Measurements from ENCODE around the gene FYB1.

FYB1 gene

GRCh38 chr5:39176759-39177630 lies 42.4 kb downstream of the FYB1 start:
- Histone ChIP-seq H3K4me3 (ENCODE audit: low read depth, low read length) (no peak overlapping the region), H3K36me3 (no peaks in the 10 kb centered on the region), H3K27me3 (ENCODE audit: insufficient read depth, low read depth, severe bottlenecking) (no peaks in the 10 kb centered on the region), H3K27ac (no peak overlapping the region), H3K9me3 (ENCODE audit: severe bottlenecking) (no peaks in the 10 kb centered on the region)
- no peak for DNase-seq
- no peak for TF ChIP-seq CTCF (IDR thresholded peaks at IDR 0.05; ENCODE audit: low read depth, low read length)

- Histone ChIP-seq H3K36me3 (no peaks in the 10 kb centered on the region), H3K9me3 (ENCODE audit: severe bottlenecking) (no peaks in the 10 kb centered on the region), H3K27ac (no peak overlapping the region), H3K27me3 (ENCODE audit: insufficient read depth, low read depth, severe bottlenecking) (no peaks in the 10 kb centered on the region), H3K4me3 (ENCODE audit: low read depth, low read length) (no peak overlapping the region)
- DNase-seq: no peak
- TF ChIP-seq CTCF (IDR thresholded peaks at IDR 0.05; ENCODE audit: low read depth, low read length): no peak
Observed at GRCh38 chr5:39175273-39175955, 43.9 kb downstream of the FYB1 start.

- no peak for TF ChIP-seq CTCF (IDR thresholded peaks at IDR 0.05; ENCODE audit: low read depth, low read length)
- H3K9me3 ChIP-seq (ENCODE audit: severe bottlenecking): no peaks in the 10 kb centered on the region
- no peak overlapping the region for H3K4me3 ChIP-seq (ENCODE audit: low read depth, low read length)
- H3K27me3 ChIP-seq (ENCODE audit: insufficient read depth, low read depth, severe bottlenecking): no peaks in the 10 kb centered on the region
- H3K36me3 ChIP-seq: no peaks in the 10 kb centered on the region
- H3K27ac ChIP-seq: no peak overlapping the region
- DNase-seq: no peak
Observed at GRCh38 chr5:39173069-39173468, 46.3 kb downstream of the FYB1 start.

- Histone ChIP-seq H3K27ac (no peak overlapping the region), H3K36me3 (no peaks in the 10 kb centered on the region), H3K9me3 (ENCODE audit: severe bottlenecking) (no peaks in the 10 kb centered on the region), H3K4me3 (ENCODE audit: low read depth, low read length) (no peak overlapping the region), H3K27me3 (ENCODE audit: insufficient read depth, low read depth, severe bottlenecking) (no peaks in the 10 kb centered on the region)
- no peak for DNase-seq
- no peak for TF ChIP-seq CTCF (IDR thresholded peaks at IDR 0.05; ENCODE audit: low read depth, low read length)
Observed at GRCh38 chr5:39172593-39172992, 46.8 kb downstream of the FYB1 start.

GRCh38 chr5:39171647-39172046 lies 47.7 kb downstream of the FYB1 start:
- no peaks in the 10 kb centered on the region for H3K27me3 ChIP-seq (ENCODE audit: insufficient read depth, low read depth, severe bottlenecking)
- no peaks in the 10 kb centered on the region for H3K9me3 ChIP-seq (ENCODE audit: severe bottlenecking)
- DNase-seq: no peak
- no peak for TF ChIP-seq CTCF (IDR thresholded peaks at IDR 0.05; ENCODE audit: low read depth, low read length)
- no peaks in the 10 kb centered on the region for H3K36me3 ChIP-seq
- H3K27ac ChIP-seq: no peak overlapping the region
- H3K4me3 ChIP-seq (ENCODE audit: low read depth, low read length): no peak overlapping the region
